H1 (cell line): ENCODE results near the gene ZNF611. TPM values are rescaled to one million over a fixed set of nuclear protein-coding genes. Genes with fewer than 3 reads are reported as not detected.

Source experiments
- CTCF ChIA-PET: fragments of 300-600 bp; sonication (Branson Sonifier 250); formaldehyde crosslinking; loops from one replicate; lab custom pipeline; 2021; ENCODE audit not compliant: partially characterized antibody; lab: Charles Lee
- POLR2A ChIA-PET: fragments of 300-600 bp; sonication (Branson Sonifier 250); formaldehyde crosslinking; loops from one replicate; lab custom pipeline; 2021; ENCODE audit warnings: inconsistent platforms; ENCODE audit not compliant: partially characterized antibody; lab: Charles Lee
- DNase-seq, 2 experiments: peaks; one replicate each; pipeline versions ENCODE4 v3.0.0 to v3.0.0-alpha.2; 2010 to 2022; ENCODE audit warnings: low spot score in 2 of 2, low read depth in 1 of 2, mixed read lengths in 1 of 2
- FAIRE-seq: peaks from 2 replicates; lab custom pipeline; 2011; peaks lifted over from hg19 to GRCh38; lab: Jason Lieb, UNC
- H2AFZ ChIP-seq: 2 replicates; pipeline ENCODE4 v1.8.1; 2012; ENCODE audit warnings: low read length, inconsistent platforms
- H2AK5ac ChIP-seq: 2 replicates; pipeline ENCODE4 v1.6.1; 2013; ENCODE audit warnings: low read depth, low read length
- H2BK120ac ChIP-seq: replicated peaks from 2 replicates; pipeline ENCODE3; 2013; ENCODE audit warnings: low read depth, low read length, inconsistent platforms
- H2BK12ac ChIP-seq: 2 replicates; pipeline ENCODE4 v1.6.1; 2013; ENCODE audit warnings: low read depth, low read length
- H2BK15ac ChIP-seq: 2 replicates; pipeline ENCODE4 v1.6.1; 2013; ENCODE audit warnings: low read length
- H2BK20ac ChIP-seq: 2 replicates; pipeline ENCODE4 v1.6.1; 2013; ENCODE audit warnings: low read length
- H2BK5ac ChIP-seq: 2 replicates; pipeline ENCODE4 v1.6.1; 2013; ENCODE audit warnings: low read depth, low read length
- H3K14ac ChIP-seq: 2 replicates; pipeline ENCODE4 v1.6.1; 2013; ENCODE audit warnings: inconsistent platforms; ENCODE audit not compliant: insufficient read length
- H3K18ac ChIP-seq: 2 replicates; pipeline ENCODE4 v1.6.1; 2013; ENCODE audit warnings: low read length; ENCODE audit errors: extremely low read depth
- H3K23ac ChIP-seq: 2 replicates; pipeline ENCODE4 v1.6.1; 2013; ENCODE audit warnings: inconsistent platforms; ENCODE audit not compliant: insufficient read length
- H3K23me2 ChIP-seq: 2 replicates; pipeline ENCODE4 v1.6.1; 2013; ENCODE audit warnings: low read depth, low read length
- H3K27ac ChIP-seq: 2 replicates; pipeline ENCODE4 v1.6.1; 2011; ENCODE audit warnings: low read depth, low read length, inconsistent platforms
- H3K27me3 ChIP-seq, 4 experiments: replicated peaks in 1 of 4; 1 replicate in 1 of 4; 2 replicates in 3 of 4; pipeline versions ENCODE4 v1.6.1 to v1.8.1; 2011 to 2013; ENCODE audit warnings: low read length in 3 of 4, mild to moderate bottlenecking in 3 of 4, inconsistent platforms in 2 of 4, mixed read lengths in 2 of 4, moderate library complexity in 1 of 4; ENCODE audit not compliant: control insufficient read depth in 3 of 4, insufficient read depth in 3 of 4; ENCODE audit errors: extremely low read depth in 1 of 4
- H3K36me3 ChIP-seq, 4 experiments: 2 replicates each; pipeline versions ENCODE4 v1.6.1 to v1.8.1; 2011 to 2013; ENCODE audit warnings: mild to moderate bottlenecking in 4 of 4, low read length in 3 of 4, moderate library complexity in 2 of 4, control low read depth in 1 of 4, inconsistent platforms in 1 of 4; ENCODE audit not compliant: insufficient read depth in 4 of 4, control insufficient read depth in 2 of 4
- H3K4ac ChIP-seq: replicated peaks from 2 replicates; pipeline ENCODE3; 2013; ENCODE audit warnings: low read length, low read depth, mixed read lengths, inconsistent platforms; ENCODE audit not compliant: insufficient read length
- H3K4me1 ChIP-seq, 4 experiments: replicated peaks in 1 of 4; 1 replicate in 1 of 4; 2 replicates in 3 of 4; pipeline versions ENCODE4 v1.6.1 to v1.8.1; 2011 to 2013; ENCODE audit warnings: low read length in 3 of 4, inconsistent platforms in 2 of 4, mixed read lengths in 1 of 4; ENCODE audit not compliant: insufficient read depth in 4 of 4, control insufficient read depth in 3 of 4
- H3K4me2 ChIP-seq, 2 experiments: 2 replicates each; pipeline versions ENCODE4 v1.6.1 to v1.8.1; 2011 to 2013; ENCODE audit warnings: low read depth in 2 of 2, low read length in 2 of 2, control low read depth in 1 of 2, inconsistent platforms in 1 of 2, mild to moderate bottlenecking in 1 of 2; ENCODE audit not compliant: insufficient read depth in 1 of 2
- H3K4me3 ChIP-seq, 4 experiments: fragments of 200-600, 300-600 bp in 1 of 4; sonication (generic), shearing (Covaris generic), sonication (Bioruptor Twin) in 1 of 4; 2 replicates each; pipeline versions ENCODE4 v1.5.1 to v1.8.1; 2011 to 2016; ENCODE audit warnings: low read length in 4 of 4, low read depth in 3 of 4, control low read depth in 2 of 4, inconsistent platforms in 2 of 4, mild to moderate bottlenecking in 2 of 4, mixed read lengths in 1 of 4, moderate library complexity in 1 of 4; ENCODE audit not compliant: insufficient read depth in 2 of 4; ENCODE audit errors: extremely low read depth in 1 of 4
- H3K56ac ChIP-seq: replicated peaks from 2 replicates; pipeline ENCODE3; 2013; ENCODE audit warnings: low read depth, mild to moderate bottlenecking, mixed read lengths, low read length, inconsistent platforms; ENCODE audit not compliant: insufficient read length
- H3K79me1 ChIP-seq: 2 replicates; pipeline ENCODE4 v1.6.1; 2013; ENCODE audit warnings: low read depth, low read length, control low read depth
- H3K79me2 ChIP-seq, 2 experiments: 2 replicates each; pipeline versions ENCODE4 v1.6.1 to v1.8.1; 2012 to 2013; ENCODE audit warnings: low read length in 2 of 2, mild to moderate bottlenecking in 2 of 2, inconsistent platforms in 1 of 2; ENCODE audit not compliant: insufficient read depth in 2 of 2, control insufficient read depth in 1 of 2
- H3K9ac ChIP-seq, 4 experiments: replicated peaks in 1 of 4; 1 replicate in 1 of 4; 2 replicates in 3 of 4; pipeline versions ENCODE4 v1.6.1 to v1.8.1; 2011 to 2013; ENCODE audit warnings: low read depth in 3 of 4, low read length in 3 of 4, control low read depth in 2 of 4, mild to moderate bottlenecking in 2 of 4, moderate library complexity in 2 of 4, inconsistent platforms in 1 of 4; ENCODE audit errors: extremely low read depth in 1 of 4
- H3K9me3 ChIP-seq, 2 experiments: 2 replicates each; pipeline versions ENCODE4 v1.6.1 to v1.8.1; 2012 to 2013; ENCODE audit warnings: mild to moderate bottlenecking in 2 of 2, moderate library complexity in 2 of 2, control low read depth in 1 of 2, inconsistent platforms in 1 of 2, low read depth in 1 of 2, low read length in 1 of 2, mixed read lengths in 1 of 2; ENCODE audit not compliant: insufficient read depth in 2 of 2
- H4K20me1 ChIP-seq, 2 experiments: replicated peaks in 1 of 2; 2 replicates each; pipeline versions ENCODE3 to v1.8.1; 2011 to 2013; ENCODE audit warnings: inconsistent platforms in 2 of 2, low read length in 2 of 2, mild to moderate bottlenecking in 1 of 2; ENCODE audit not compliant: insufficient read depth in 2 of 2, control insufficient read depth in 1 of 2
- H4K5ac ChIP-seq: 2 replicates; pipeline ENCODE4 v1.6.1; 2013; ENCODE audit warnings: low read length, low read depth, mixed read lengths, inconsistent platforms; ENCODE audit not compliant: insufficient read length
- H4K8ac ChIP-seq: 2 replicates; pipeline ENCODE4 v1.8.0; 2013; ENCODE audit warnings: mild to moderate bottlenecking, moderate library complexity, low read length, inconsistent platforms; ENCODE audit not compliant: insufficient read depth; ENCODE audit errors: extremely low read depth
- H4K91ac ChIP-seq: replicated peaks from 2 replicates; pipeline ENCODE3; 2013; ENCODE audit warnings: low read length, mixed read lengths, inconsistent platforms; ENCODE audit not compliant: insufficient read length
- BACH1 ChIP-seq: IDR thresholded peaks from 2 replicates; pipeline ENCODE4 v1.6.1; 2012; ENCODE audit warnings: low read length, improper control_type of control experiment
- CTCF ChIP-seq, 3 experiments: IDR thresholded peaks; 1 replicate in 2 of 3; 2 replicates in 1 of 3; pipeline versions ENCODE4 v1.5.1 to v1.6.1; 2011; ENCODE audit warnings: low read length in 3 of 3, mild to moderate bottlenecking in 3 of 3, inconsistent platforms in 2 of 3, low read depth in 1 of 3, moderate library complexity in 1 of 3; ENCODE audit not compliant: insufficient read depth in 1 of 3; ENCODE audit errors: control extremely low read depth in 1 of 3
- RAD21 ChIP-seq, 2 experiments: IDR thresholded peaks in 1 of 2; conservative IDR thresholded peaks in 1 of 2; 2 replicates each; pipeline ENCODE4 v1.6.1; 2011; ENCODE audit warnings: low read depth in 2 of 2, low read length in 2 of 2, improper control_type of control experiment in 1 of 2, inconsistent platforms in 1 of 2, mild to moderate bottlenecking in 1 of 2, moderate library complexity in 1 of 2
- WGBS, 2 experiments: shearing (Covaris generic) in 1 of 2; methylation state at CpG; one replicate each; pipeline versions ENCODE4 v1.1.6 to v1.1.7; 2013 to 2015; ENCODE audit warnings: low lambda C conversion rate in 2 of 2, mixed read lengths in 2 of 2, inconsistent platforms in 1 of 2, low coverage in 1 of 2, missing lambda C conversion rate in 1 of 2; ENCODE audit not compliant: insufficient replicate concordance in 2 of 2, insufficient coverage in 1 of 2, insufficient read length in 1 of 2; ENCODE audit errors: extremely low coverage in 1 of 2, missing lambda C conversion rate in 1 of 2; 5-methylcytosine and 5-hydroxymethylcytosine counted together
- polyA plus RNA-seq, 7 experiments: library from polyadenylated mRNA; depleted of rRNA in 3 of 7; stranded (reverse) in 5 of 7; unstranded in 2 of 7; fragments of >200 nt in 5 of 7; fragments of 200-250 nt in 2 of 7; gene quantifications; 1 replicate in 5 of 7; 2 replicates in 1 of 7; 4 replicates in 1 of 7; pipeline versions ENCODE4 v1.2.1 to v1.2.3, GENCODE V29; 2011 to 2013; ENCODE audit warnings: missing spikeins in 2 of 7, mixed read lengths in 2 of 7
- total RNA-seq: library from RNA; stranded (reverse); fragmentation: NEBNext Ultra II Directional; extraction: Animal tissue kit (Norgen Biotek cat#: 25700); gene quantifications from 2 replicates; pipeline ENCODE4 v1.2.1, GENCODE V29; 2021

Gene ZNF611
- total and polyA plus RNA-seq, 2 of the 8 experiments (the other 6 are each of a cell fraction or from before 2014, with no cell fraction given): 1.9 to 19.0 TPM

GRCh38 chr19:52658595-52658994 lies 76.2 kb downstream of the ZNF611 start:
- Histone ChIP-seq H4K8ac (no peak overlapping the region; the same call in 1 of the 2 replicates), H3K27ac (no peak overlapping the region), H3K27me3 (no peaks in the 10 kb centered on the region), H4K20me1 (no peaks in the 10 kb centered on the region), H2BK20ac (no peak overlapping the region), H3K4me1 (no peaks in the 10 kb centered on the region; a peak in 1 of 7 replicates), H3K14ac (no peak overlapping the region), H2AFZ (no peak overlapping the region), H2BK120ac (no peak overlapping the region), H2BK15ac (no peak overlapping the region), H3K79me2 (no peaks in the 10 kb centered on the region), H3K79me1 (no peaks in the 10 kb centered on the region), H3K23ac (no peak overlapping the region), H2AK5ac (no peak overlapping the region), H3K4ac (no peak overlapping the region), H2BK5ac (no peak overlapping the region), H3K36me3 (peaks cover 0 to 5% (median 2%) of the 10 kb centered on the region in 4 experiments; a peak in 3 of 8 replicates), H3K9ac (no peak overlapping the region), H3K23me2 (no peaks in the 10 kb centered on the region), H4K5ac (no peak overlapping the region), H3K9me3 (no peaks in the 10 kb centered on the region), H3K56ac (no peak overlapping the region), H3K4me3 (no peak overlapping the region), H2BK12ac (no peak overlapping the region), H3K4me2 (no peak overlapping the region), H3K18ac (no peak overlapping the region), H4K91ac (no peak overlapping the region)
- no peak for DNase-seq
- TF ChIP-seq CTCF (IDR thresholded peaks at IDR 0.05; ENCODE audit: control extremely low read depth in 1 of 3, insufficient read depth in 1 of 3, low read depth in 1 of 3, low read length in 3 of 3): peak in 1 of 3 experiments; percentile 6; a peak in 1 of 4 replicates
- TF ChIP-seq RAD21 (IDR thresholded peaks at IDR 0.05 in 1 of 2, conservative IDR thresholded peaks at IDR 0.05 in 1 of 2; ENCODE audit: low read depth in 2 of 2, low read length in 2 of 2): peak in 1 of 2 experiments; percentile 27; a peak in 2 of 4 replicates
- no peak for TF ChIP-seq BACH1
- WGBS, 2 experiments: 85% methylated on average over 5 of the region's 5 CpGs; no CpG with 5 or more reads in 1 of the 2 experiments
- ChIA-PET POLR2A (no interaction called here), CTCF (interaction anchor here (0.7 to 4.1 kb wide), 9 partner anchors 9 to 315 kb away, joined by 3 to 15 read pairs (median 3); no protein-coding TSS in a partner anchor)
- FAIRE-seq: no peak
